C4-2B (cell line): ENCODE measurements around the gene NRP2.

Experiments
- H3K27ac ChIP-seq: fragments of 450-650 bp; 2 replicates; pipeline ENCODE4 v1.5.1; 2017
- ZFX ChIP-seq: fragments of 450-650 bp; IDR thresholded peaks from 2 replicates; pipeline ENCODE4 v1.6.1; 2017
- TF ChIP-seq, protein P1 (sequence below): fragments of 450-650 bp; conservative IDR thresholded peaks from 2 replicates; pipeline ENCODE4 v1.5.1; 2017; ENCODE audit warnings: mild to moderate bottlenecking

NRP2 gene

DNA sequence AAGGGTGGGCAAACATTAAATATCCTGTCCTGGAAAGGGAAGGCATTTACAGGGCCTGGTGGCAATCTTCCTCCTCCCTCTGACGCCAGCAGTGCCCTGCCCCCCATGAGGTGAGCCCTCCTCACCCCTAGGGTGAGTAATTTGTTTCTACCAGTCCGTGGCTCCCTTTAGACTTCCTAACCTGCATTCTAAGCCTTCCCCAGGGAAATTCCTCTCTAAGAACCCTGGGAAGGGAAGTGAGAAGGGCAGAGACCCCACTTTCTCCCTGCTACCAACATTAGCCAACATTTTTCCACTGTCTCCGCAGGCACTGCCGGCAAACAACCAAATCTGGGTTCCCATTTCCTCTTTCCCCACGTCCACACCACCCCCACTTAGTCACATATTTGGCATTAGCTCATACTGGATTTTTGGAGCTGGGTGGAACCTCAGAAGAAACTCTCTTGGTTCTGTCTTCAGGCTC is 69.3 kb downstream of the NRP2 start:
- TF ChIP-seq, protein P1, sequence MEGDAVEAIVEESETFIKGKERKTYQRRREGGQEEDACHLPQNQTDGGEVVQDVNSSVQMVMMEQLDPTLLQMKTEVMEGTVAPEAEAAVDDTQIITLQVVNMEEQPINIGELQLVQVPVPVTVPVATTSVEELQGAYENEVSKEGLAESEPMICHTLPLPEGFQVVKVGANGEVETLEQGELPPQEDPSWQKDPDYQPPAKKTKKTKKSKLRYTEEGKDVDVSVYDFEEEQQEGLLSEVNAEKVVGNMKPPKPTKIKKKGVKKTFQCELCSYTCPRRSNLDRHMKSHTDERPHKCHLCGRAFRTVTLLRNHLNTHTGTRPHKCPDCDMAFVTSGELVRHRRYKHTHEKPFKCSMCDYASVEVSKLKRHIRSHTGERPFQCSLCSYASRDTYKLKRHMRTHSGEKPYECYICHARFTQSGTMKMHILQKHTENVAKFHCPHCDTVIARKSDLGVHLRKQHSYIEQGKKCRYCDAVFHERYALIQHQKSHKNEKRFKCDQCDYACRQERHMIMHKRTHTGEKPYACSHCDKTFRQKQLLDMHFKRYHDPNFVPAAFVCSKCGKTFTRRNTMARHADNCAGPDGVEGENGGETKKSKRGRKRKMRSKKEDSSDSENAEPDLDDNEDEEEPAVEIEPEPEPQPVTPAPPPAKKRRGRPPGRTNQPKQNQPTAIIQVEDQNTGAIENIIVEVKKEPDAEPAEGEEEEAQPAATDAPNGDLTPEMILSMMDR: no peak
- no peak for TF ChIP-seq ZFX
- H3K27ac ChIP-seq: no peak overlapping the region

DNA sequence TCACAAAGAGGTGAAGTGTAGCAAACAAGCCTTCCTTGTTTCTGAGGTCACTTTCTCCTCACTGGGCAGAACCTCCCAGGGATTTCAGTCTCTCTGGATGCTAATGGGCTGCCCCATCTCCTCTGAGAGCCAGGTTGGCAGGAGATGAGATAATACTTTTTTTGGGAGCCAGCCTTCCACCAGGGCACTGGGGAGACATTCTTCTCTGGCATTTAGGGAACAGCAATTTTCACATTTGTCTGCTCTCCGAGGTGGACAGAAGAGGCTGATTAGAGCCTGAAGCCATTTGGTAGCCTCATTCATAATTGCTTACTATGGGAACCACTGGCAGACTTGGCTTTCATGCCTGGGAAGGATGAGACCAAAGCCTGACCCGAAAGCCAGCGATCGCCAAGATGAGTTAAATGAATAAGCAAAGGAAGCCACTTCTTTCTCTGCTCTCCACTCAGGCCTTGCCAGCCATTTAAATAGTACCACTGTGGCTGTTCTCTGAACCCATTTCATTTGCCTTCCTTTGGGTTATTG is 70.1 kb downstream of the NRP2 start:
- TF ChIP-seq, protein P1: no peak
- TF ChIP-seq ZFX: no peak
- no peak overlapping the region for H3K27ac ChIP-seq

DNA sequence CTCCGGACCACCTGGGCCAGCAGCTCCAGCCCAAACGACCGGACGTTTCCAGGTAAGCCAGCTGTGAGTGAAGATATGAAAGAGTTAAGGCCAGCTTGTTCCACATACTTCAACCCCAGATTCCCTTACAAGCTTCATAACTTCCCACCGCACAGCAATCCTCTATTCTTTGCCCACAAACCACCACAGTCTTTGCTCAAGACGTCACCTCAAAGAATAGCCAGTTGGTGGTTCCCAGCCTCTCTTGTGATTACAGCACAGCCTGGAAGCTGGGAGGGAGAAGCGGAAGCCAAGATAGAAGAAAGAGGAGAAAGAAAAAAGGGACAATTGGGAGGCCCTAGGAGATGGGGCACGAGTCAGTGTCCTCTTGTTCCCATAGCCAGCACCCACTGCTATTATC is 70.6 kb downstream of the NRP2 start:
- TF ChIP-seq ZFX: no peak
- TF ChIP-seq, protein P1: no peak
- no peak overlapping the region for H3K27ac ChIP-seq

DNA sequence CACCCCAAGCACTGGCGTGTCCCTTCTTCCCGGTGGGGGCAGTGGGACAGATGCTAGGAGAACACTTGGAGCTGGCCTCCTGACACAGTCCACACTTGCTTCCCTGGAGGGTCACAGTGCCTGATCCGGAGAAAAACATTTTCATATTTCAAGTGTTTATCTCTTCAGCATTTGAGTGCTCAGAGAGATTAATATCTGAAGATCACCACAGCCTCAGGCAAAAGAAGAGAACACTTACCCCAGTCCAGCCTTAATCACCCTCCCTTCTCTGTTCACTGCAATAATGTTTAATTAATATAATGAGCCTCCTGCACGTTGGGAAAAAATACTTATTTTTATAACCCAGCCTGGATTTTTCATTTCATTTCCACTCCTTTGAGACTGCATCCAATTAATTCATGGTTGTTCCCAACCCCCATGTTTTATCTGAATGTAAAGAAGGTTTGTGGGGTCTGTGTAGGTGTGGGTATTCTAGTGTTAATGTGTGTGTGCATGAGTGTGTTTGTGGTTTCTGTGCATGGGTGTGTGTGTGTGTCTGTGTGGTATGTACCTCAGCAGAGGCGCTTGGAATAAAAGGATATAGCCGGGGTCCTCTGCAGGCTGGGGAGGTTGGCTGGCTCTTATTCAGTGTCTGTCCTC is 72.1 kb downstream of the NRP2 start:
- TF ChIP-seq, protein P1: no peak
- no peak for TF ChIP-seq ZFX
- no peak overlapping the region for H3K27ac ChIP-seq

DNA sequence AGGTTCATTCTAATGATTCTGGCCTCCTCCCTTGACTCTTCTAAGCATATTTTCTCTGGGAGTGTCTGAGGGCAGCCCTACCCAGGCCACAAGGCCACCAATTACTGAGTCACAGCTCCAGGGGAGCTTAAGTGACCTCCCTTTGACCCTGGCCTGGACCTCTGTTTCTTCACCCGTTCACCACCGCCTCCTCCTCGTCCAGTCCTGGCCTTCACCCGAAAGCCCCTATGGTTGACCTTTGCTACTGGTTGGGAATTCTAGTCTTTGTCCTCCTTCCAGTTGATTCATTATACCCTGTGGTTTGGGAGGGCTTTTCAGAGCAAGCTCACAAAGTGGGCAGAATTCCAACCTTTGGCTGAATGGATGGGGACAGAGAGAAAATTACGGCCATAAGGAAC is 72.6 kb downstream of the NRP2 start:
- TF ChIP-seq ZFX: no peak
- no peak overlapping the region for H3K27ac ChIP-seq

DNA sequence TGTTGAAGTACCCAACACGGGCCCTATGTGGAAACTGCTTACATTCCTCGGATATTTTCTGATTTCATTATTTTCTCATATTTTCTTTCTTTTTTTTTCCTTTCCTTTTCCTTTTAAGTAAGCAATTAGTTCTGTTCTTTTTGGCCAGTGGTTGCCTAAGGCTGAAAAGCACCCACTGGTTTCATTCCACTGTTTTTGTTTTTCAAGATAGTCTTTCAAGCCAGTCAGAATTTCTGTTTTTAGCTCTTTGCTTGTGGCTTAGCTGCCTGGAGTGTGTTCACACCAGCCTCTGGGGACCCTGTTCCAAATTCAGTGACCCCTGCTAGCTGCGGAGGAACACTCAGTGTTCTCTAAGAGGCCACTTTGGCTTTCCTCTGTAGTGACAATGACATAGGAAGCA is 73.6 kb downstream of the NRP2 start:
- TF ChIP-seq, protein P1: no peak
- TF ChIP-seq ZFX: no peak
- no peak overlapping the region for H3K27ac ChIP-seq

DNA sequence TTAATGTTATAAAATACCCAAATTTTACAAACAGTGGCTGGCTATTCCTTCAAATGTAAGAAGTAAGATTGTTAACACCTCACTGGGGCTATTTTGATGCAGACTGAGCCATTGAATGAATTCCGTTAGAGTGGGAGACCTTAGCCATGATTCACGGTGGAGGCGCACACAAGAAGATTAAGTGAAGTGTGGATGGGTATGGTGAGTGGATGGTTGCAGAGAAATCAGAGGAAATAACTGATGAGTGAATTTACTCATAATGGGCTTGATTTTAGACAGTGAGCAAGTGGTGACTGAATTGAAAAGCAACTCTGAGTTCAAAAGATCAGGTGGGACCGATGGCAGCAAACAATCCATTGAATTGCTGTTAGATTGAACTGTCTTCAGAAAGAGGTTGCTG is 75.0 kb downstream of the NRP2 start:
- no peak overlapping the region for H3K27ac ChIP-seq
- TF ChIP-seq, protein P1: no peak
- no peak for TF ChIP-seq ZFX

DNA sequence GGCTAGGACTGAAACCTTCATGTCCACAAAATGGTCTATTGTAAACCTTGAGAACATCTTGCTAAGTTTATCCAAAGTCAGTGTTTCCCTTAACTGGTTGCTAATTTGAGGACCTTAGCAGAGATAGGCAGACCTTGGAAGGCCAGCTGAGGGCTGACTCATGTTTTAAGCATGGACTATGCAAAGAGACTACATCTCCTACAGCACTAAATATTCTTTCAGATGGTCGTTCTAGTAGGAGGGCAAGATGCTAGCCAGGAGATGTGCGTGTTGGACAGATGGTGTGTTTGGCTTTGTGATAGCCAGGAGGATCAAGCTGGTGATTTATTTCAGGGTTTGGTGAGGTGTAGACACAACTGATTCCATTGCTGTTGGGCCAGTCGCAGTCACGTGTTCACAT is 75.8 kb downstream of the NRP2 start:
- no peak overlapping the region for H3K27ac ChIP-seq
- no peak for TF ChIP-seq ZFX
- TF ChIP-seq, protein P1: no peak
